Ectodermal cell (in vitro differentiated cells): ENCODE measurements around the gene TTLL5.

Source experiments
- H3K27ac ChIP-seq: 2 replicates; pipeline ENCODE4 v1.7.0; 2013; ENCODE audit warnings: mild to moderate bottlenecking, low read depth, low read length; ENCODE audit not compliant: insufficient read depth, poor library complexity, severe bottlenecking
- H3K27me3 ChIP-seq: 2 replicates; pipeline ENCODE4 v1.7.0; 2013; ENCODE audit warnings: mild to moderate bottlenecking, low read length; ENCODE audit not compliant: insufficient read depth, control insufficient read depth, poor library complexity, severe bottlenecking
- H3K36me3 ChIP-seq: one replicate; pipeline ENCODE4 v1.7.0; 2013; ENCODE audit warnings: low read length; ENCODE audit not compliant: control insufficient read depth, insufficient read depth
- H3K4me1 ChIP-seq: one replicate; pipeline ENCODE4 v1.7.0; 2013; ENCODE audit warnings: low read length; ENCODE audit not compliant: control insufficient read depth, insufficient read depth
- H3K4me3 ChIP-seq: 2 replicates; pipeline ENCODE4 v1.7.0; 2013; ENCODE audit warnings: low read depth, low read length, control low read depth; ENCODE audit not compliant: insufficient read depth
- H3K9me3 ChIP-seq: 2 replicates; pipeline ENCODE4 v1.7.0; 2013; ENCODE audit warnings: mild to moderate bottlenecking, low read length, moderate library complexity; ENCODE audit not compliant: control insufficient read depth
- WGBS, 2 experiments: methylation state at CpG; one replicate each; pipeline ENCODE4 v1.1.7; 2013; ENCODE audit warnings: missing lambda C conversion rate in 2 of 2; 5-methylcytosine and 5-hydroxymethylcytosine counted together

The TTLL5 gene

DNA sequence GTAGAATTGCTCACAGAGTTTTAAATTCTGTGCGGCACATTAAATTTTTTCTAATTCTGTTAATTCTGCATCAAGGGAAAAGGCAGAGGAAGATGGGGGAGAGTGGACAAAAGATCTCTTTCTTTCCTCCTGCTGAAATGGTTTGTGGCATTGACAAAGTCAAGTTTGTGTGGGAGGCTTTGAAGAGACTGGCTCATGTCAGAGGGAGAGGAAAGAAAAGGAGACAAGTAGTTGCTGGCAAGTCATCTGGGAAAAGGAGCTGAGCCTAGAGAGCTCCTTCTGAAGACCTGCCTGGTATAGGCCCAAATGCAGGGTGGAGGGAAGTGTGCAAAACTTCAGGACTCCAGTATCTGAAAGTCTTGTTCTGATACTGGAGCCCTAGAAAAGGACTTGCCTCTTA lies 36.3 kb downstream of the TTLL5 start:
- Histone ChIP-seq H3K27me3 (no peaks in the 10 kb centered on the region), H3K27ac (no peak overlapping the region), H3K4me1 (peaks cover 8% of the 10 kb centered on the region), H3K4me3 (no peak overlapping the region), H3K36me3 (peaks cover 15% of the 10 kb centered on the region), H3K9me3 (no peaks in the 10 kb centered on the region)
- 89 to 100% methylated on average over 1 of the region's 1 CpG for WGBS, 2 experiments

DNA sequence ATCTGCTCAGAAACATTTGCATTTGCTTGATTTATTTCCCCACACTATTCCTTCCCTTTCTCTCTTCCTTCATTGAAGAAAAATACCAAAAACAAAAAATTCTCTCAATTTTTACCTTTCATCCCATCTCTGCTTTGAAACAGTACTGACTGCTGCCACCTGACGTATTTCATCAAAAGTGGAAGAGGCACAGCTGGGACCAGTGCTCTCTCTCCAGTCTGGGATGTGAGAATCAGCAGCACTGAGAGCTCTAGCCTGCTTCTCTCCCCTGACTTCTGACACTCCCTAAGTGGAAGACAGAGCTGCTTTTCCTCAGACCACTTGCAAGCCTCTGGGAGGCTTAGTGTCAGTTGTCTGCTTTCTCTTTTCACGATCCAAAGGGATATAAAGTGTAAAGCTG lies 36.9 kb downstream of the TTLL5 start:
- Histone ChIP-seq H3K36me3 (peaks cover 15% of the 10 kb centered on the region), H3K27me3 (no peaks in the 10 kb centered on the region), H3K4me3 (no peak overlapping the region), H3K4me1 (peaks cover 13% of the 10 kb centered on the region), H3K27ac (no peak overlapping the region), H3K9me3 (no peaks in the 10 kb centered on the region)
- 92 to 98% methylated on average over 2 of the region's 2 CpGs for WGBS, 2 experiments

DNA sequence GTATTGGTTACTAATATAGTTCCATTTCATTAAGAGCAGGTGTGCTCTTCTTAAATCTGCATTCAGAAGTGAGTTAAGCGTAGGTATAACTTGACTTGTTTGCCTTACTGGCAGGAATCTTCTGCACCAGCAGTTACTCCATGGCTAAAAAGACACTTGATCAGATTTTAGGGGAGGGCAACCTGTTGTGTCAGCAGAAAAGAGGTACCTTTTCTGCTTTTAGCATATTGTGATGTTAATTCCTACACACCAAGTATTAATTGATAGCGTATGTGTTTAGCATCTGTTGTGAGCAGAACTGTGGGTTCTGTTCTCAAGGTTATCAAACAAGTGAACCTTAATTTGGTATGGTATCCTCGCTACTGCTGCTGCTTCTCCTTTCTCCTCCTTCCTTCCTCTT lies 38.3 kb downstream of the TTLL5 start:
- Histone ChIP-seq H3K27ac (no peak overlapping the region), H3K4me3 (no peak overlapping the region), H3K9me3 (no peaks in the 10 kb centered on the region), H3K4me1 (peaks cover 18% of the 10 kb centered on the region), H3K27me3 (no peaks in the 10 kb centered on the region), H3K36me3 (peaks cover 7% of the 10 kb centered on the region)
- 95 to 98% methylated on average over 3 of the region's 3 CpGs for WGBS, 2 experiments

DNA sequence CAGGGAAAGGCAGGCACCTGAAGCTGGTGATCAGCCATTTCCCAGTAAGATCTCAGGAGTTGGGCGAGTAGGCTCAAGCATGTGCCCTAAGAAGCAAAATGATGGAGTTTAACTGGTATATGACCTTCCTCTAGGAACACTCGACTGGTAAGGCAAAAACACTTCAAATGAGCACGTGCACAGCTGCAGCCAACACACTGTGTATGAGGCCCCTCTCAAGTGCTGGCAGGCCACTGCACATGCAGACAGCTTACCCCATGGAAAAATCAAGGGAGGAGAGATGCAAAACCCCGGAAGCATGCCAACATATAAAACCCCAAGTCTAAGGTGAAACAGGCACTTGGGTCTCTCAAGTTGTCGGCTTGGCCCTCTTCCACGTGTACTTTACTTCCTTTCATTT lies 39.2 kb downstream of the TTLL5 start:
- peaks cover 18% of the 10 kb centered on the region for H3K4me1 ChIP-seq
- peaks cover 5% of the 10 kb centered on the region for H3K36me3 ChIP-seq
- H3K27ac ChIP-seq = no peak overlapping the region
- no peaks in the 10 kb centered on the region for H3K9me3 ChIP-seq
- 92% methylated on average over 6 of the region's 6 CpGs for WGBS, 2 experiments
- no peak overlapping the region for H3K4me3 ChIP-seq
- H3K27me3 ChIP-seq = no peaks in the 10 kb centered on the region

DNA sequence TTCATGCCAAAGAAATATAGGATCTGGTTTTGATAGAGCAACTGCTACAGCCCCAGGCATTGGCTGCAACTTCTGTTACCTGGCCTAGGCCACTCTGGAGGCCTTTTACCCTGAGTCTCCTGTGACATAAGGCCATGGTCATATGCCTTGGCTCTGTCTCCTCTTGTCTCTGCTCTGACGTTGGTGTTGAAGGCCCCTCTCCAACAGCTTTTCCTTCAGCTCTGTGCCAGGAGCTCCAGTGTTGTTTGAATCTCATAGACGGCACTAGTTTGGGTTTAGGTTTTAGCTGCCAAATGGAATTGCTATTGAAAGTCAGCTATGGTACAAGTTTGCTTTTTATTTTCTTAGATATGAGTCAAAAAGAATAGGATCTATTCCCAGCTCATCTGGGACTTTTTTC lies 41.1 kb downstream of the TTLL5 start:
- H3K27ac ChIP-seq = no peak overlapping the region
- no peak overlapping the region for H3K4me3 ChIP-seq
- H3K27me3 ChIP-seq = no peaks in the 10 kb centered on the region
- H3K9me3 ChIP-seq = no peaks in the 10 kb centered on the region
- 75% methylated on average over 2 of the region's 2 CpGs for WGBS, 2 experiments
- H3K36me3 ChIP-seq = peaks cover 5% of the 10 kb centered on the region
- peaks cover 18% of the 10 kb centered on the region for H3K4me1 ChIP-seq

DNA sequence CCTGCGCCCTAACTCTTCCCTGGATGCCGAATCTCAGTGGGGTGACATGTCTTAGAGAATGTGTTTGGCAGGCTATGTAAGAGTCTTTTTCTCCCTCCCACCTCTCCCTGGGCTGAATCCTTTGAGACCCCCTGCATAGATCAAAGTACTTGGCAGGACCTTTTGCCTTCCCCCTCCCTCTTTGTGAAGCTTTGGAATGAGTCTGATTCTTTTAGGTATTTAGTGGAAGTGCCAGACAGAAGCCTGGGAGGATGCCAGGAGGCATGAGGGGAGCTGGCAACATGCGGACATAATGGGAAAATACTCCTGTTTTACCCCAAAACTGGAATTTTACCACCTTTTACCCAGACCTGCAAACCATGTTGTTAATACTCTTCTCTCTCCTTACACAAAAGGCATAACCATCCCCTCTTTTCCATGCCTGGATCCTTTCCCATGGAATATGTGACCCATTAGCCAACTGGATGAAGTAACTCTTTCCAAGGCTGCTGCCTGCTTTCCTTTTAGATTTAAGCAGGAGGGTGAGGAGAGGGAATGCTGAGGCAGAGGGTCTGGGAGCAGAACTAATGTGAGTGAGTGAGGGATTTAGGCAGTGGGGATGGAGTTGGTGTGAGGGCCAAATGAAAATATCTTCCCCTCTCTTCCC lies 41.7 kb downstream of the TTLL5 start:
- H3K36me3 ChIP-seq = peaks cover 5% of the 10 kb centered on the region
- no peak overlapping the region for H3K4me3 ChIP-seq
- peak overlapping the region; percentile 18 for H3K27ac ChIP-seq
- WGBS, 2 experiments = 61 to 64% methylated on average over 3 of the region's 3 CpGs
- no peaks in the 10 kb centered on the region for H3K9me3 ChIP-seq
- no peaks in the 10 kb centered on the region for H3K27me3 ChIP-seq
- peaks cover 18% of the 10 kb centered on the region for H3K4me1 ChIP-seq

DNA sequence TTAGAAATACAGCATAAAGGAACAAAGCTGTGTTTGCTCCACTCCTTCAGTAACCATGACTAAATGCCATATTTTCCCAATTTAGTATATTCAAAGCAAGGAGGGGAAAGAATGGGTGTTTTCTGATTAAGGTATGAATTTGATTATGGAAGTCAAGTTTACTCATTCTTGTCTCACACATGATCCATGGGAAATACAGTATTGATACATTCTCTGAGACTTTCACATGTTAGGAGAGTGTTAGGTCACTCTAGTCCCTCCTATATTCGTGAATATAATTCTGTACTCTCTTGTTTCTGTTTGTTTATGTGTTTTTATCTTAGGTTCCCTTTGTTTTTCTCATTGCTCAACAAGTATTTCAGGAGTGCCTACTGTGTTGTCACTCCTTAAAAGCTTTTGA lies 42.4 kb downstream of the TTLL5 start:
- Histone ChIP-seq H3K4me3 (no peak overlapping the region), H3K9me3 (no peaks in the 10 kb centered on the region), H3K27me3 (no peaks in the 10 kb centered on the region), H3K4me1 (peaks cover 18% of the 10 kb centered on the region), H3K36me3 (no peaks in the 10 kb centered on the region), H3K27ac (no peak overlapping the region)
- 100% methylated on average over 1 of the region's 1 CpG for WGBS, 2 experiments

DNA sequence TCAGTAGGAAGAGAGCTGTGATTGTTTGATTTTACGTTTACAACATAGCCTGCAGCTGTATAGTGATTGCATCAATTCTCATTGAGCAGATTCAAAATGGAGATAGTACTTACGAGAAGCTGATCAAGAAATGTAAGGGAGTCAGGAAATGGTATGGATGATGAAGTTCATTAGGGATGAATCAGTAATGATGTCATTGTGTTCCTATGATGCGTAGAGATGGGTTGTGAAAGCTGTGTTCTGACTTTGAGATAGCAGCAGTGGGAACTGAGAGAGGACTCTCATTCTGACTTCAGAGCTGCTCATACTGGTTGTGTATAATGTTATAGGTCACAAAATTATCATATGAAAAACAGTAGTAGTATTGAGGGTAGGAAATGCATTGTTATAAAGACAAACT lies 44.0 kb downstream of the TTLL5 start:
- Histone ChIP-seq H3K27me3 (no peaks in the 10 kb centered on the region), H3K36me3 (no peaks in the 10 kb centered on the region), H3K27ac (no peak overlapping the region), H3K9me3 (no peaks in the 10 kb centered on the region), H3K4me1 (peaks cover 18% of the 10 kb centered on the region), H3K4me3 (no peak overlapping the region)
- WGBS, 2 experiments = 96 to 97% methylated on average over 3 of the region's 3 CpGs

DNA sequence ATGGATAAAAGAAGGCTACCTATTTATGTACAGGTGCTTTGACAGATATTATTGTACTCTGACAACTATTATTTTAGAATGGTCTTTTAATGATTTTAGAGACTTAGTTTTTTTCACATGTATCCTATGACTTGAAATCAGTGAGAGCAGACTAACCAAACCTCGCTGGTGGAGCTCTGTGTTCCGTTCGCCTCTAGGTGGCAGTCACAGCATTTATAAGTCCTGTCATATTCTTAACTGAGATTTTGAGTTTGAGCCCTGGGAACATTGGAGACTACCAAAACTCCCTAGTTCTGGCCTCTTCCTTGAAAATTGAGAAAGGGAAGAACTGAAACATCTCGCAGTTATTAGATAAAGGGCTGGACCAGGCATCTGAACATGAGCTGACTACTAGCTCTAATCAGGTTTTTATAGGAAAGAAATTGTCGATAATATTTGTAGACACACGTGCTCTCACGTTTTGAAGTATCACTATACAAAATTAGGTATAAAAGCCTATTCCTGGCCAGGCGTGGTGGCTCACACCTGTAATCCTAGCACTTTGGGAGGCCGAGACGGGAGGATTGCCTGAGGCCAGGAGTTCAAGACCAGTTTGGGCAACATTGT lies 48.3 kb downstream of the TTLL5 start:
- Histone ChIP-seq H3K9me3 (no peaks in the 10 kb centered on the region), H3K27me3 (no peaks in the 10 kb centered on the region), H3K4me3 (no peak overlapping the region), H3K36me3 (no peaks in the 10 kb centered on the region), H3K4me1 (peaks cover 18% of the 10 kb centered on the region), H3K27ac (no peak overlapping the region)
- WGBS, 2 experiments = 61 to 62% methylated on average over 10 of the region's 10 CpGs

DNA sequence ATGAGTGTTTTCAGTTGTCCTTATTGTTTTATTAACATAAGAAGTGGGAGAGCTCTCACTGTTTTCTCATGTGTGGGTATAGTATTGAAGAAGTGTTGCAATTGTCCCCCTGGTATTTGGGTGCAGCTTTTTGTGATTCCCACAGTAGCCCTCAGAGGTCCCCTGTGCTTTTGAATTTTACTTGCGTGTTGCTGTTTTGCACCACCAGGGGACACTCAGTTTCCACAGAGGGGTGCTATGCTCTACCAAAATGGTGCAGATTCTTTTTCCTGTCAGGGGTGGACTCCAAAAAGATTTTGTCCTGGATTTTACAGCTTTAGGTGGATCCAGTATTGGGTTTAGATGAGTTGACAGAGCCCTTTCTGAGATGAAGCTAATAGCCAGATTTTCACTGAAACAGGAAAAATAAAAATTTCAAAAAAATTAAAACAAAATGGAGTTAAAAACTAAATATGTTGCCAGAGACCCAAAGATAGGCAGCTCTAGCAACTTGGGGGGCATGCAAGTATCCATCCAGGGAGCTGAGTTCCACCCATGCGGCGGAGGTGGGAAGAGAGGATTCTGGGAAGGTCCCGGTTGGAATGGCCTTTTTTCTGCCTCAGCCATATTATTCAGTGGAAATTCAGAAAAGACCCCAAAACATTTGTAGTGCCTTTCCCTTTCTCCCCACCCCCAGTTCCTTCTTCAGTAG lies 50.2 kb downstream of the TTLL5 start:
- WGBS, 2 experiments = 67 to 76% methylated on average over 4 of the region's 4 CpGs
- Histone ChIP-seq H3K27ac (peak overlapping the region; percentile 81), H3K36me3 (no peaks in the 10 kb centered on the region), H3K4me1 (peaks cover 18% of the 10 kb centered on the region), H3K4me3 (no peak overlapping the region), H3K27me3 (no peaks in the 10 kb centered on the region), H3K9me3 (no peaks in the 10 kb centered on the region)
